GM12892 (cell line): Measurements from ENCODE around the gene EGFLAM.

Source experiments
- POLR2A ChIP-seq: IDR thresholded peaks from 2 replicates; pipeline ENCODE4 v1.6.1; 2011; ENCODE audit warnings: low read depth, low read length, control low read depth
- POLR2AphosphoS5 ChIP-seq: IDR thresholded peaks from 2 replicates; pipeline ENCODE4 v1.6.1; 2011; ENCODE audit warnings: low read depth, low read length, control low read depth
- TAF1 ChIP-seq: IDR thresholded peaks from 2 replicates; pipeline ENCODE4 v1.6.1; 2011; ENCODE audit warnings: low read depth, mild to moderate bottlenecking, control low read depth, low read length, borderline replicate concordance

DNA sequence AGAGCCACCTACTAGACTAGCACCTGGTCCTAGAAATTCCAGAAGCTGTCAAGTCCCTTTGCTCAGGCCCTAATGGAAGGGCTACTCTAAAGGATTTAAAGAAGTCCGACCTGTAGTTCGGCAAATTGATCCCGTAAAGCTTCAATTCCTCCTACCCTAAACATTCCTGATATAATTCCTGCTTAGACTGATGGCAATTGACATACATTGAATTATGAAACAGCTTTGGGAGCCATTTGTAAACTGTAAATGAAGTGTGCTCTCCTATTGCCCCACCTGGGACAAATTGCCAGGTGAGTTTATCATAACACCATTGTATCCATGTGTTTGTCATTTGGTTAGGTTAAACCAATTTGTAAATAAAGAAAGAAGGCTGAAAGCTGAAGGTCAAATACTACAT lies 104.4 kb downstream of the EGFLAM start:
- TF ChIP-seq POLR2A (no peak), TAF1 (no peak), POLR2AphosphoS5 (no peak)
